HG03097 (cell line): ENCODE measurements around the gene MBOAT7.
A peak's percentile ranks its signal among the peaks of the same experiment; 100 is the strongest.
"Not testable (repeated sequence)": the region's sequence is repeated elsewhere in the genome, so short reads cannot be mapped to it uniquely, and the experiment has no call there.

ENCODE experiments used
- ATAC-seq: cut with Tn5 transposase; IDR thresholded peaks from one replicate; pipeline ENCODE4 v1.9.1; 2021; ENCODE audit not compliant: unreplicated experiment, low FRiP score

The MBOAT7 gene

GRCh38 chr19:54189735-54190502 lies 539 bp upstream of the MBOAT7 start:
- peak; percentile 47 for ATAC-seq

- no peak for ATAC-seq
These were observed 1.0 kb downstream of the MBOAT7 start for GRCh38 chr19:54188215-54188871.

GRCh38 chr19:54186934-54187381 lies 2.4 kb downstream of the MBOAT7 start:
- no peak for ATAC-seq

- ATAC-seq = no peak
These were observed 3.0 kb downstream of the MBOAT7 start for GRCh38 chr19:54186351-54186750.

GRCh38 chr19:54183431-54183830 lies 5.9 kb downstream of the MBOAT7 start:
- no peak for ATAC-seq

- ATAC-seq = not testable (repeated sequence)
These were observed 7.5 kb downstream of the MBOAT7 start for GRCh38 chr19:54181894-54182293.

DNA sequence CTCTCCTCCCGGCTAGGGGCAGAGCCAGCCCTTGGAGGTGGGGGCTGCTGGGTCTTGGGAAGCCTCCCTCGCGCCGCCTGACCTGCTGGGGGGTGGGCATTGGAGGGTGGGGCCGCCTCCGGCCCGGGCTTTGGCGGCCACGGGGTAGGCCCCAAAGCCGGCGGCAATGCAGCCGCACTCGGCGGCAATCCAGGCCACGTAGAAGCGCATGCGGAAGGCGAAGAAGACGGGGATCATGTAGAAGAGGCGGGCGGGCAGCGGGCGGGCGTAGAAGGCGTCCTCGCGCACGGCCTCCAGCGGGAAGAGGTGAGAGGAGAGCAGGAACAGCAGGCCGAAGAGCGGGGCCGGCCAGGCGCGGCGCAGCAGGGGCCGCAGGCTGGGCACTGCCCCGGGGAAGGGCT lies 8.7 kb downstream of the MBOAT7 start:
- ATAC-seq = no peak

DNA sequence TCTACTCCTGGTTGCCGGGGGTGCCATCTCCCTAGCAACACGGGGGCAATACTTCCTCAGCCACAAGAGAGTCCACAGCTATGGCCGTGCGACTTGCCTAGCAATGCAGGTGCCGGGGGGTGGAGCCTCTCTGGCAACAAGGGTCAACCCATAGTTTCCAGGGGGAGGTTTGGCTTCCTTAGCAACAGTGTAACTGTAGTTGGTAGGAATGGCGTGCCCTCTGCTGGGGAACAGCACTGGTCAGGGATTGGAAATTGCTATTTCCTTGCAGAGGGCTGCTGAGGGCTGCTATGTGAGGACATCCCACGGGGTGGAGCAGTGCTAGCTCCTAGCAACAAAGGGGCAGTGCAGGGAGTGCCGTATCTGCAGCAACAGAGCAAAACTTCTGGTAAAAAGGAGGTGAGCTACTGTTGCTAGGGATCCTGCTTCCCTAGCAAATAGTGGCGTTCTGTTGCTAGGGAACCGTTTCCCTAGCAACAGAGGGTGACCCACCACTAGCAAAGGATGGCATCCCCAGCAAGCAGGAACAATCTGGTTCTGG lies 9.4 kb downstream of the MBOAT7 start:
- ATAC-seq = no peak

- no peak for ATAC-seq
These were observed 10.0 kb downstream of the MBOAT7 start for GRCh38 chr19:54179262-54179852.

- no peak for ATAC-seq
These were observed 10.7 kb downstream of the MBOAT7 start for GRCh38 chr19:54178581-54179261.

DNA sequence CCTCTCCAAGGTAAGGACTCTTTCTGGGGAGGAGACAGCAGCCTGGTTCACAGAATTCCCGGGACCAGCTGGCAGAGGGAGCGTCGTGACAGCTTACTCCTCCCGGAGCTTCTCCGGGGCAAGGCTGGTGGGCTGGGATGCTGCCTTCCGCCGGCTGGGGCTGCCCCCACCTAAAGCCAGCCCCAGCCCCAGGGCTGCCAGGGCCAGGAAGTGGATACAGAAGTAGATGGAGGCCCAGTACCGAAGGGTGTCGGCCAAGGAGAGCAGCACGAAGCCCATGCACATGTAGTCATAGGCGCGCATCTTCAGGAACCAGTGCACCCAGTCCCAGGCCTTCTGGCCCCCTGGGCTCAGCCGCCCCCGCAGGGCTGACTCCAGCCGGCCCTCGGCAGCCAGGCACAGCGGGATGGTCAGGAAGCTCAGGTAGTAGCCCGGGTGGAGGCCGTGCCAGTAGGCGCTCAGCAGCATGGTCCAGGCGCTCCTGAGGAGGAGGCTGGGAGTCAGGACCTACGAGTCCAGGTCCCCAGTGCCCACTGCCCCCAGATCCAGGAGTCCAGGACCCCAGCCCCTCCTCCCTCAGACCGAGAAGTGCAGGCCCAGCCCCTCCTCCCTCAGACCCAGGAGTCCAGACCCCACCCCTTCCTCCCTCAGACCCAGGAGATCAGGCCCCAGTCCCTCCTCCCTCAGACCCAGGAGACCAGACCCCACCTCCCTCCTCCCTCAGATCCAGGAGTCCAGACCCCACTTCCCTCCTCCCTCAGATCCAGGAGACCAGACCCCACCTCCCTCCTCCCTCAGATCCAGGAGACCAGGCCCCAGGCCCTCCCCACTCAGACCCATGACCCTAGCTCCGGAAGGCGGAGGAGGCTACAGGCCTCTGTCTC lies 15.2 kb downstream of the MBOAT7 start:
- no peak for ATAC-seq

DNA sequence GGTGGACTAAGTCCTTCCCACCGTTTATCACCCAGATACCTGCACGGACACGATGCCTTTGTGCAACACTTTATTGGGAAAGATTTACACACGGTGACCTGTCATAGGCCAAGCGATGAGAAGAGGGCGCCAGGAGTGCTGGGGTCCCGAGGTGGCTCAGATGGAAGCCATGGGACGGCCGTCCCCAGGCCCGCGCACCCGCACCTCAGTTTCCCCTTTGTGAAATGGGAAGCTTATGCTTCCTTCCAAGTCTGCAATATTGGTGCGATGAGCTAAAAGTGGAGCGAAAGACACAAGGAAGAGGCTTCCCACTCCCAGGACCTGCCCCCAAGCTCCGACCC lies 16.1 kb downstream of the MBOAT7 start:
- no peak for ATAC-seq

GRCh38 chr19:54172471-54173358 lies 16.7 kb downstream of the MBOAT7 start, which contains the start of gene TMC4:
Gene TMC4, minus strand, starts transcription at chr19:54173160. Its CDS starts 43 bp downstream, at chr19:54173117.
- ATAC-seq = no peak

DNA sequence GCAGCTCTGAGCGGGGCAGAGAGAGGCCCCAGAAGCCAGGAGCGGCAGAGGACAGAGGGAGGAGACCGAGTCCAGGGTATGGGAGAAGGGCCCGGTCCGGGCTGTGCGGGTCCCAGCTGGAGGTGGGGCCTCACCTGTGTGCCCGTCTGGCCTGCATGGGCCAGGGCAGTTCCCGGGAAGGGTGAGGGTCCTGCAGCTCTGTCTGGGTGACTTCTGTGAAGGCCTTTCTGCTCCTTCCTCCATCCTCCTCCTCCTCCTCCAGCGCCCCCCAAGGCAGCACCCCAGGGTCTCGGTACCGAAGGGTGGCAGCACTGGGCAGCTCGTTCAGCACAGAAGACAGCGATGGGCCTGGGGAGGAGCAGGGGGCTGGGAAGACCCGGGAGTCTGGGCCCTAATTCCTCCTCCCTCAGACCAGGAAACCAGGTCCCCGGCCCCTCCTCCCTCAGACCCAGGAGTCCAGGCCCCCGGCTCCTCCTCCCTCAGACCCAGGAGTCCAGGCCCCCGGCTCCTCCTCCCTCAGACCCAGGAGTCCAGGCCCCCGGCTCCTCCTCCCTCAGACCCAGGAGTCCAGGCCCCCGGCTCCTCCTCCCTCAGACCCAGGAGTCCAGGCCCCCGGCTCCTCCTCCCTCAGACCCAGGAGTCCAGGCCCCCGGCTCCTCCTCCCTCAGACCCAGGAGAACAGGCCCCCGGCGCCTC lies 17.5 kb downstream of the MBOAT7 start:
- ATAC-seq = not testable (repeated sequence)

- no peak for ATAC-seq
These were observed 20.1 kb downstream of the MBOAT7 start for GRCh38 chr19:54169149-54169740.

GRCh38 chr19:54168174-54168917 lies 21.0 kb downstream of the MBOAT7 start:
- ATAC-seq = no peak

DNA sequence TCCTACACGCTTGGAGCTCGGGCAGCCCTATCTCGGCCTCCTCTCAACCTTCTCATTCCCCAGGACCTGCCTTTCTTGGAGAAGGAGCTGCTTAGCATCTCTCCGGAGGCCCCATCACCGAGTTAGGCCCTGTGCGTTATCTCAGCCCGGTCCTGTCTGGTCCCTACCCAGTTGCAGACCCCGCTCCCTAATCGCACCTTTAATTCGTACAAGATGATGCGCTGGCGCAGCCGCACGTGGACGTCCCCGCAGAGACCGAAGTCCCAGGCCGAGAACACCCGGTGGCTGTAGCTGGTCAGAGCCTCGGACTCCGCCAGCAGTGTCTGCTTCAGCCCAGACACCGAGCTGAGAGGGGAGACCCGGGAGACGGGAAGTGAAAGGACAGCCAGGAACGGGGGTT lies 24.2 kb downstream of the MBOAT7 start:
- no peak for ATAC-seq
